ENCODE data around the gene ZMAT5.

The ZMAT5 gene

DNA sequence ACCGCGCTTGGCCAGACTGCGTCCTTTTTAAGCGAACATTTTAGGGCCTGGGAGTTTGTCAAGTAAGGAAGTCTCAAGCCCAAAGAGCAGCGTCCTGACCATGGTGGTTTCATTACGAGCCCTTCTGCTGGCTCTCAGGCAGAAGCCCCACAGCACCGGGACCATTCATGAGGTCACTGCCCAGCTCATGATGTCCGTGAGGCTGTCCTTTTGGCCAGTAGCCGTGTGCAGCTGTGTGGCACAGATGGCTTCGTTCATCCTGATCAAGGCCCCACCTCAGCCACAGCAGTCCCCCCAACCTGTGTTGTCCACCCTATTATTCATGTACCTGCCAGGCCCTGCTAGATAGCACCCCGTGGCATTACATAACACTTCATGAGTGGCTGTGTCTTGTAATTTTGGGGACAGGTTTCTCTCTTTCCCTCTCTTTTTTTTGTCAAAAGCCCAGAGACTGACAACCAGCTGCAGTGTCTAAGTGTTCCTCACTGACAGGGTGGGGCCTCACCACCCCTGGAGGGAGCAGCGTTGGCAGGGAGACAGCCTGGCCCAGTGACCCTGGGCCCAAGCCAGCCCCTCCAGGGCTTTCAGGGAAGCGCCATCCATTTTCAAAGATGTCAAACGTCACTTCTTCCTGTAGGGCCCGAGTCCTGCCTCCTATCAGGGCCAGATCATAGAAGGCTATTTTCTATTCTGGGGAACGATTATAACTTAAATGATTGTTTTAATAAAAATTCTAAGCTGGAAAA lies 68.8 kb downstream of the ZMAT5 start:
- H3K4me2 ChIP-seq (ENCODE audit: low read length): no peak overlapping the region
- peaks cover 15% of the 10 kb centered on the region for H3K4me1 ChIP-seq
- TF ChIP-seq CTCF (IDR thresholded peaks at IDR 0.05): no peak
- peak overlapping the region; percentile 91 for H3K27ac ChIP-seq
- H3K9ac ChIP-seq: no peak overlapping the region
- no peak overlapping the region for H3K4me3 ChIP-seq (ENCODE audit: low read depth, low read length)
- no peaks in the 10 kb centered on the region for H3K79me2 ChIP-seq
- H3K36me3 ChIP-seq (ENCODE audit: control insufficient read depth, insufficient read depth, low read length): no peaks in the 10 kb centered on the region
- H3K27me3 ChIP-seq (ENCODE audit: control insufficient read depth, insufficient read depth, low read length): no peaks in the 10 kb centered on the region
- no peaks in the 10 kb centered on the region for H3K9me3 ChIP-seq (ENCODE audit: control insufficient read depth, low read length)
- H2AFZ ChIP-seq: no peak overlapping the region

DNA sequence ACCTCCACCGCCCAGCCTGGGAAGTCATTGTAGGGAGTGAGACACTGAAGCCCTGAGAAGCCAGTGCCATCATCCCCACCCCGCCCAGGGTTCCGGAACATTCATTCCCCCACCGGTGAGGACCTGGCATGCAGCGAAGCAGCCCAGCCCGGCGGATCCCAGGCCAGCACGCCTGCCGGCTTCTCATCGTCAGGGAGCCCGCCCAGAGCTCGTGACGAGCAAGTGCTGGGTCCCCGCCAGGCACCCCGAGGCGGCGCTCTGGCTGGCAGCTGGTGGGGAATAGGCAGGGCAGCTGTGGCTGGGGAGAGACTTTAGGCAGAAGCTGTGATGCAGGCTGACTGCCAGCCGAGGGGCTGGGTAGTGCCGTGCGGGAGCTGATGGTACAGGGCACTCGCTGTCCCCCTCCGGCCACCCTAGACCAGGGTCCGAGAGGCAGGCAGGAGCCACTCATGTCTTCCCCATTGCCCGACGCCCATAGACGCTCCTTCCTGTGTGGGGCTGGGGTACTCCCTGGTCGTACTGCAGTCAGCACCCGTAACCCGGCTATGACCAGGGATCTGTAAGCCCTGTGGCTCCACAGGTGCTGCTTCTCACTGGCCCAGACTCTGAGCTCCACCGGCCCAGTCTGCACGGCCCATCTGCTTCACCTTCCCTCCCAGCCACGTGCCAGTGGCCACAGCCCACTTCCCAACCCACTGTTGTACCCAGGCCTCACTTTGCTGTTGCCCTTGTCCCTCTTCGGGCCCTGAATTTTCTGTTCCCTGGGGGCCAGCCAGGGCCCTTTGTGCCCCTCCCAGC lies 71.5 kb downstream of the ZMAT5 start:
- no peaks in the 10 kb centered on the region for H3K9me3 ChIP-seq (ENCODE audit: control insufficient read depth, low read length)

DNA sequence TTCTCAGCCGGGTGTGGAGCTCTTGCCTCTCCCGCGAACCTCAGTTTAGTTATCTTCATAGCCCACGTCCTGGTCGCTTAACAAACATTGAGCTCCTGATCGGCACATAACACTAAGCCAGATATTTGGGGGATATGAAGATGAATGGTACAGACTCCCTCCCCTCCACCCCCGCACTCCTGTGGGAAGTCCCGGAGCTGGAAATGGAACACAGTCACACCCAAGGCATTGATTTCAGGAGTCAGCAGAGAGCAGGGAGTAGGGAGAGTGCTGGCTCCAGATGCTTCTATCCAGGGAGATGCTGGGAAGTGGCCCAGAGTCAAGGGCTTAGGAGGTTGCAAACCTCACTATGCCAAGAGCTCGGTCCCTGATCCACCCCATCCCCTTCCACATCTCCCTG lies 73.1 kb downstream of the ZMAT5 start:
- no peak overlapping the region for H2AFZ ChIP-seq
- H3K9ac ChIP-seq: no peak overlapping the region
- no peak overlapping the region for H3K4me2 ChIP-seq (ENCODE audit: low read length)
- H3K79me2 ChIP-seq: no peaks in the 10 kb centered on the region
- H3K9me3 ChIP-seq (ENCODE audit: control insufficient read depth, low read length): no peaks in the 10 kb centered on the region
- H3K27ac ChIP-seq: no peak overlapping the region
- H3K27me3 ChIP-seq (ENCODE audit: control insufficient read depth, insufficient read depth, low read length): no peaks in the 10 kb centered on the region
- H3K4me1 ChIP-seq: peaks cover 22% of the 10 kb centered on the region
- TF ChIP-seq CTCF (IDR thresholded peaks at IDR 0.05): no peak
- no peak overlapping the region for H3K4me3 ChIP-seq (ENCODE audit: low read depth, low read length)
- H3K36me3 ChIP-seq (ENCODE audit: control insufficient read depth, insufficient read depth, low read length): no peaks in the 10 kb centered on the region

More for the DNA sequence above, 71.5 kb downstream of the ZMAT5 start:
- no peaks in the 10 kb centered on the region for H3K79me2 ChIP-seq
- H3K9ac ChIP-seq: no peak overlapping the region
- H3K36me3 ChIP-seq (ENCODE audit: control insufficient read depth, insufficient read depth, low read length): no peaks in the 10 kb centered on the region
- TF ChIP-seq CTCF (IDR thresholded peaks at IDR 0.05): no peak
- no peak overlapping the region for H3K27ac ChIP-seq
- H3K27me3 ChIP-seq (ENCODE audit: control insufficient read depth, insufficient read depth, low read length): no peaks in the 10 kb centered on the region
- H3K4me1 ChIP-seq: peaks cover 11% of the 10 kb centered on the region
- no peak overlapping the region for H2AFZ ChIP-seq
- H3K4me3 ChIP-seq (ENCODE audit: low read depth, low read length): no peak overlapping the region
- H3K4me2 ChIP-seq (ENCODE audit: low read length): no peak overlapping the region

DNA sequence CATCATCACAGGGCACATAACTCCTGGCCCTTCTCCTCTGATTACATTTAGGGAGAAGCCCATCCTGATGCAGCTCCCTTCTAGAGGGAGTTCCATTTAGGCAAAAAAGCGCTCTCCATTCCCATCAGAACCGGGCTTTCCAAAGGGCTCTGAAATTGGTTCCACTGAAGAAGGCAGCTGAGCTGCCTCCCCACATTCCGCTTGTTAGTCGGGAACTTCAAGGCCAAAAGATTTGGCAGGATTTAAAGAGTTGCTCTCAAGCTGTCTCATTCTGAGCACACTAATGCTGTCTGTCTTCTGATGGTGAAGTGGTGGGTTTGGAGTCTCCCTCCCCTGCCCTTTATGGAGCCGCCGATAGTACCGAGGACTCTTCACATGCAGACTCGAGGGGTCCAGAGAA lies 73.6 kb downstream of the ZMAT5 start:
- no peaks in the 10 kb centered on the region for H3K36me3 ChIP-seq (ENCODE audit: control insufficient read depth, insufficient read depth, low read length)
- peaks cover 19% of the 10 kb centered on the region for H3K4me1 ChIP-seq

More for the DNA sequence above, 73.6 kb downstream of the ZMAT5 start:
- Histone ChIP-seq H3K4me3 (ENCODE audit: low read depth, low read length) (no peak overlapping the region), H3K9me3 (ENCODE audit: control insufficient read depth, low read length) (no peaks in the 10 kb centered on the region), H3K4me2 (ENCODE audit: low read length) (no peak overlapping the region), H3K27me3 (ENCODE audit: control insufficient read depth, insufficient read depth, low read length) (no peaks in the 10 kb centered on the region), H3K9ac (no peak overlapping the region), H3K27ac (no peak overlapping the region), H2AFZ (no peak overlapping the region), H3K79me2 (no peaks in the 10 kb centered on the region)
- TF ChIP-seq CTCF (IDR thresholded peaks at IDR 0.05): no peak

Measured in parathyroid adenoma (tissue), 2 donors.